Activated naive CD8-positive, alpha-beta T cell treated with anti-CD3 and anti-CD28 coated beads for 36 hours (primary cell): ENCODE results near the gene RPS21. TPM values are rescaled to one million over a fixed set of nuclear protein-coding genes. Genes with fewer than 3 reads are reported as not detected.
A peak's percentile ranks its signal among the peaks of the same experiment; 100 is the strongest.

Source experiments
- DNase-seq: peaks from one replicate; pipeline ENCODE4 v3.0.0; 2021
- H3K27ac Mint-ChIP-seq: one replicate; pipeline ENCODE4 v1.8.0; 2022; ENCODE audit warnings: mild to moderate bottlenecking, moderate library complexity, mixed read lengths
- H3K27me3 Mint-ChIP-seq: one replicate; pipeline ENCODE4 v1.8.0; 2022; ENCODE audit warnings: mild to moderate bottlenecking, mixed read lengths
- H3K36me3 Mint-ChIP-seq: one replicate; pipeline ENCODE4 v1.8.0; 2021; ENCODE audit warnings: mild to moderate bottlenecking, mixed read lengths
- H3K4me1 Mint-ChIP-seq: one replicate; pipeline ENCODE4 v1.8.0; 2021; ENCODE audit warnings: mixed read lengths
- H3K4me3 Mint-ChIP-seq: one replicate; pipeline ENCODE4 v1.8.0; 2022; ENCODE audit warnings: mild to moderate bottlenecking, moderate library complexity, mixed read lengths
- H3K9me3 Mint-ChIP-seq: one replicate; pipeline ENCODE4 v1.8.0; 2022; ENCODE audit warnings: mixed read lengths
- total RNA-seq, 2 experiments: library from RNA; stranded (reverse); gene quantifications; one replicate each; pipeline ENCODE4 v1.2.3, GENCODE V29; 2021

RPS21 gene
- total RNA-seq, 2 experiments from 2014 or later, result 2,242 to 2,482 TPM

DNA sequence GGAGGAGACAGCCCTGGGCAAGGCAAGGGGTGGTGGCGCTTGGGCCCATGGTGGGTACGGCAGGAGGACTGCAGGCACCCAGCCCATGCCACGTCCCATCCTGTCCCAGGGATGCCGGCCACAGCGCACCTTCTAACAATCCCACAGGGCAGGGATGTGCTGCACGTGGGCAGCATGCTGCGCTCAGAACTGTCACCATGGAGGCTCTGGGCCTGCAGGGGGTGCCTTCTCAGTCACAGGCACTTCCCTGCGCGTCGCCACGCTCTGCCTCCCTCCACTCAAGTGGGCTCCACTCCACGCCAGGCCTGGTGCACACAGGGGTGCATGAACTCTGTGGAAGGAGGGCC is 17.8 kb downstream of the RPS21 start:
- Mint-ChIP-seq H3K9me3 (no peaks in the 10 kb centered on the region), H3K27me3 (no peaks in the 10 kb centered on the region), H3K27ac (no peak overlapping the region), H3K4me1 (peaks cover 20% of the 10 kb centered on the region), H3K4me3 (no peak overlapping the region), H3K36me3 (no peaks in the 10 kb centered on the region)
- no peak for DNase-seq

GRCh38 chr20:62405108-62405980 is 18.4 kb downstream of the RPS21 start:
- no peak for DNase-seq
- Mint-ChIP-seq H3K27me3 (no peaks in the 10 kb centered on the region), H3K4me3 (peak overlapping the region; percentile 77), H3K36me3 (no peaks in the 10 kb centered on the region), H3K4me1 (peaks cover 20% of the 10 kb centered on the region), H3K27ac (no peak overlapping the region), H3K9me3 (no peaks in the 10 kb centered on the region)

DNA sequence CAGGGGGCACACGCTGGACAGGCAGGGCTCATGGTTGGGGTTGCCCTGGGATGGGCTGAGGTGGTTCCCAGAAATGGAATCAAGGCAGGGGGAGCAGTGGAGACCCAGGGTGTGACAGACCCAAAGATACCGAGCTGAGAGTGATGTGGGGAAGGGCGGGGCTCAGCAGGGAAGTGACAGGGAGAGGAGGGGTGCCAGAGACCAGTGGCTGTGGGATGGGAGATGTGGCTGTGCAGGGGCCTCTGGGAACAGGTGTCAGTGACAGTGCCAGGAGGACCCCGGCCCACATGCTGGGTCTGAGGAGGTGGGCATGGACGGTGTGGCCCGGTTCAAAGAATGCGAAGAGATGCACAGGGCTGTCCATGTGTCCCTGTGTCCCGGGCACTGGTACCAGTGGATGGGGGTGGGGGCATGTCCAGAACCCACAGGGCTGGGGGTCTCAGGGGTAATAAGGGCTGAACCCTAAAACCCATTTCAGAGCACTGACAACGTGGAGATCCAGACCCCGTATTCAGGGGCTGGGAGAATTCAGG is 19.1 kb downstream of the RPS21 start:
- H3K4me1 Mint-ChIP-seq, result peaks cover 20% of the 10 kb centered on the region
- no peaks in the 10 kb centered on the region for H3K9me3 Mint-ChIP-seq
- DNase-seq, result no peak
- peak overlapping the region; percentile 77 for H3K4me3 Mint-ChIP-seq
- no peaks in the 10 kb centered on the region for H3K36me3 Mint-ChIP-seq
- no peaks in the 10 kb centered on the region for H3K27me3 Mint-ChIP-seq
- no peak overlapping the region for H3K27ac Mint-ChIP-seq

GRCh38 chr20:62406635-62407176 is 19.8 kb downstream of the RPS21 start:
- Mint-ChIP-seq H3K4me1 (peaks cover 20% of the 10 kb centered on the region), H3K27me3 (no peaks in the 10 kb centered on the region), H3K27ac (no peak overlapping the region), H3K36me3 (no peaks in the 10 kb centered on the region), H3K4me3 (peak overlapping the region; percentile 77), H3K9me3 (no peaks in the 10 kb centered on the region)
- no peak for DNase-seq

GRCh38 chr20:62407221-62407992 is 20.5 kb downstream of the RPS21 start, which contains the start of gene CABLES2:
TSS of gene CABLES2 (minus strand) at chr20:62407285. CDS start at chr20:62407276, 9 bp downstream.
- H3K27me3 Mint-ChIP-seq, result no peaks in the 10 kb centered on the region
- no peaks in the 10 kb centered on the region for H3K9me3 Mint-ChIP-seq
- peaks cover 20% of the 10 kb centered on the region for H3K4me1 Mint-ChIP-seq
- peak within 1 kb of the TSS; percentile 88 for H3K27ac Mint-ChIP-seq
- peak; percentile 95 for DNase-seq
- no peaks in the 10 kb centered on the region for H3K36me3 Mint-ChIP-seq
- peak within 1 kb of the TSS; percentile 78 for H3K4me3 Mint-ChIP-seq

DNA sequence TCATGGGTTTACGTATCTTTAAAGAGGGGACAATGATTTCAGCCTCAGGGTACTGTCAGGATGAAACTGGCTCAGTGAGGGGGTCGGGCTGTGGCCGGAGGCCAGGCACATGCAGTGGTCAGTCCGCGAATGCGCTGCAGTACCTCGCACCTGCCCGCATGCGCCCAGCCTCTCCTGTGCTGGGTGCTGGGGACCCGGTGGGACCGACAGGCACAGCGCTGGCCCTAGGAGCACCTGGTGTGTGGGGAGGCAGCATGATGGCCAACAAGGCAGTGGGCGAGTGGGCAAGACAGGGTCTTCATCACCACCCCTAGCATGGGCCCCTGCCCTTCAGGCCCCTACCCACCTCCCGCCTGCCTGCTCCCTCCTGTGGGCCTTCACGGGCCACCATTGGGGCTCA is 21.2 kb downstream of the RPS21 start:
- Mint-ChIP-seq H3K27ac (peak overlapping the region; percentile 88), H3K4me3 (no peak overlapping the region)

GRCh38 chr20:62408640-62409039 is 21.7 kb downstream of the RPS21 start:
- DNase-seq, result no peak
- H3K9me3 Mint-ChIP-seq, result no peaks in the 10 kb centered on the region
- no peaks in the 10 kb centered on the region for H3K27me3 Mint-ChIP-seq
- no peak overlapping the region for H3K4me3 Mint-ChIP-seq
- H3K4me1 Mint-ChIP-seq, result peaks cover 20% of the 10 kb centered on the region
- H3K27ac Mint-ChIP-seq, result no peak overlapping the region
- H3K36me3 Mint-ChIP-seq, result no peaks in the 10 kb centered on the region

More for the DNA sequence above, 21.2 kb downstream of the RPS21 start:
- Mint-ChIP-seq H3K4me1 (peaks cover 20% of the 10 kb centered on the region), H3K9me3 (no peaks in the 10 kb centered on the region), H3K36me3 (no peaks in the 10 kb centered on the region), H3K27me3 (no peaks in the 10 kb centered on the region)
- no peak for DNase-seq

- H3K4me3 Mint-ChIP-seq, result no peak overlapping the region
- no peaks in the 10 kb centered on the region for H3K27me3 Mint-ChIP-seq
- no peak overlapping the region for H3K27ac Mint-ChIP-seq
- H3K4me1 Mint-ChIP-seq, result peaks cover 17% of the 10 kb centered on the region
- H3K9me3 Mint-ChIP-seq, result no peaks in the 10 kb centered on the region
- H3K36me3 Mint-ChIP-seq, result no peaks in the 10 kb centered on the region
- DNase-seq, result no peak
These were observed 22.4 kb downstream of the RPS21 start for GRCh38 chr20:62409086-62409853.

- Mint-ChIP-seq H3K4me1 (peaks cover 15% of the 10 kb centered on the region), H3K4me3 (no peak overlapping the region), H3K27me3 (no peaks in the 10 kb centered on the region), H3K27ac (no peak overlapping the region), H3K36me3 (no peaks in the 10 kb centered on the region), H3K9me3 (no peaks in the 10 kb centered on the region)
- DNase-seq, result peak; percentile 54
These were observed 23.2 kb downstream of the RPS21 start for GRCh38 chr20:62409931-62410745.

GRCh38 chr20:62410746-62411478 is 24.0 kb downstream of the RPS21 start:
- H3K27ac Mint-ChIP-seq, result no peak overlapping the region
- no peaks in the 10 kb centered on the region for H3K9me3 Mint-ChIP-seq
- H3K4me3 Mint-ChIP-seq, result no peak overlapping the region
- H3K4me1 Mint-ChIP-seq, result peaks cover 10% of the 10 kb centered on the region
- no peak for DNase-seq
- H3K27me3 Mint-ChIP-seq, result no peaks in the 10 kb centered on the region
- H3K36me3 Mint-ChIP-seq, result no peaks in the 10 kb centered on the region

DNA sequence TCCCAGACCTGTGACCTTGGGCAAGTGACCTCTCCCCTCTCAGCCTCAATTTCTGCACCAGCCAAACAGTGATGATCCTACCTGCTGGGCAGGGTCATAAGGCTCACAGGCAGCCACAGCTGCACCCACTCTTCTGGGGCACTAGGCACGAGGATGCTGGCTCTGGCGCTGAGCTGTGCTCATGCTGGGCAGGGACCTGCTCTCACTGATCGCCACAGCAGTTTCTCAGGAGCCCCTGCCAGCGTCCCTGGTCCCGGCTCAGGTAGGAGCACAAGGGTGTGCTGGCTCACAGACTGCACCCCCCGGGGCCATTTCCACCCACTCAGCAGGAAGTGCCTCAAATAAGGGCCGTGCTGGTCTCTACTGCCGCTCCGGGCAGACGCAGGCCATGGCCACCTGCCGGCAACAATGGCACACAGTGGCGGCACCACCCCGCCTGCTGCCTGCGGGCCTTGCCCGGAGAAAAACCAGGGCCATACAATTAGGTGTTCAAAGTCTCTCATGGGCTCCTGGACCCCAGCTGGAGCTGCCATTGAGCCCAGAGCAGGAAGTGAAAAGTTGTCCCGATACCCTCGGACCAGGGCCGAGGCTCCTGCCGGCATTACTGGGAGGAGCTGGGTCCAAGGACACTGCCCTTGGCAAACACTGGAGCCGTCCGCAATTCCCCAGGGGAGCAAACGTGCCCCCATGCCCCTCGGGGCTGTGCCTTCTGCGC is 24.7 kb downstream of the RPS21 start:
- no peak overlapping the region for H3K4me3 Mint-ChIP-seq
- H3K9me3 Mint-ChIP-seq, result no peaks in the 10 kb centered on the region
- H3K27me3 Mint-ChIP-seq, result no peaks in the 10 kb centered on the region
- H3K36me3 Mint-ChIP-seq, result no peaks in the 10 kb centered on the region
- H3K27ac Mint-ChIP-seq, result no peak overlapping the region
- DNase-seq, result no peak
- H3K4me1 Mint-ChIP-seq, result peaks cover 6% of the 10 kb centered on the region

GRCh38 chr20:62412194-62413024 is 25.5 kb downstream of the RPS21 start:
- no peak for DNase-seq
- H3K4me3 Mint-ChIP-seq, result no peak overlapping the region
- H3K27me3 Mint-ChIP-seq, result no peaks in the 10 kb centered on the region
- peaks cover 6% of the 10 kb centered on the region for H3K4me1 Mint-ChIP-seq
- no peaks in the 10 kb centered on the region for H3K9me3 Mint-ChIP-seq
- H3K36me3 Mint-ChIP-seq, result no peaks in the 10 kb centered on the region
- H3K27ac Mint-ChIP-seq, result no peak overlapping the region
